GM21529 (cell line): ENCODE data around the gene IL16.

Experiments used
- ATAC-seq: cut with Tn5 transposase; IDR thresholded peaks from one replicate; pipeline ENCODE4 v1.9.1; 2021; ENCODE audit not compliant: unreplicated experiment

The IL16 gene

DNA sequence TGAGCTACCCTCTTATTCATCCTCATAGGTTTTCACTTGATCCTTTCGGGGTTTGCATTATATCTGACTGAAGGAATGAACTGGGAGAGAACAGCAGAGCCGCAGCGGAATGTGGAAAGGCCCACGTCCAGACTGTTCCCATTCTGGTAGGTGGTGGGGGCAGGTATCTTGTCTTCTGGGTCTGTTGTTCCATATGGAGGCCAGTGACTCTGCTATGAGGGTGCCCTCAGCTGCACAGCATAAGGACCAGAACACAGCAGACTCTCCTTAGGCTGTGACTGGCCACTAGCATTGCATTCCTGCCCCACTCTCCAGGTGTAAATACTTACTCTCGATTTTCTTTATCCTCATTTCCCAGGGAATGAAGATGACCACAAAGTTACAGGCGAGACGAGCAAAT is 165.2 kb downstream of the IL16 start:
- ATAC-seq = no peak

DNA sequence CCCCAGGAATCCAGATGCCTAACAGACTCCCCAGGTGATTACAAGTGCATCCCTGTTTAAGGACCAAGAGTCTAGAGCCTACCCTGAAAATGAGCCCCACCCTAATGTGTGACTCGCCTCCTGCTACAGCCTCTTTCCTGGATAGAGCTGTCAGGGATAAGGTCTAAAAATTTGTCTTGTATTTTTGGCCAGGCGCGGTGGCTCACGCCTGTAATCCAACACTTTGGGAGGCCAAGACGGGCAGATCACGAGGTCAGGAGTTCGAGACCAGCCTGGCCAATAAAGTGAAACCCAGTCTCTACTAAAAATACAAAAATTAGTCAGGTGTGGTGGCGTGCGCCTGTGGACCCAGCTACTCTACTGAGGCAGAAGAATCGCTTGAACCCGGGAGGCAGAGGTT is 166.1 kb downstream of the IL16 start:
- no peak for ATAC-seq

DNA sequence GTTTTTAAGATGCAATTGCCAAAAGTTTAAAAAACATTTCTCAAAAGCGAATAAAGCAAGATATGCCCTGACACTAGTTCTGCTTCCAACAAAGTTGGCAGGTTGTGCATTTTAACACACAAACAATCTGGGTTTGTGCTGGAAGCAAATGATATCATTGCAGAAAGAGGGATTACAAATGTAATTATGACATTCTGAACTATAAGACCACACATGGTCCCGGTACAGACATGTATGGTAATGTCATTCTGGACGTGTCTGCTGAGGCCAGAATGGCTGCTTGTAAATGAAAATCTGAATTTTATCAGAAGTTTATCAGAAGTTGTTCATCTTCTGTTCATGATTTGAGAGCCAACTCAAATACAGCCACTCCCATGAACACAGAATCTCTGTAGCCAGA is 166.6 kb downstream of the IL16 start:
- no peak for ATAC-seq
